Measurements from ENCODE around the gene GAB2. TPM values are rescaled to one million over a fixed set of nuclear protein-coding genes. Genes with fewer than 3 reads are reported as not detected.
"Not testable (repeated sequence)": the region's sequence is repeated elsewhere in the genome, so short reads cannot be mapped to it uniquely, and the experiment has no call there.

The GAB2 gene
- total RNA-seq, 4 donors from 2014 or later = 26.3 to 84.8 (median 26.6) TPM

- Histone ChIP-seq H3K27me3 (no peaks in the 10 kb centered on the region), H3K9me3 (no peaks in the 10 kb centered on the region), H3K36me3 (peaks cover 0 to 48% of the 10 kb centered on the region in 2 donors), H3K4me1 (peaks cover 0 to 39% (median 8%) of the 10 kb centered on the region in 3 donors), H3K4me3 (no peak overlapping the region), H3K27ac (no peak overlapping the region)
- TF ChIP-seq CTCF (IDR thresholded peaks at IDR 0.05) (no peak), POLR2AphosphoS5 (IDR thresholded peaks at IDR 0.05) (no peak), POLR2A (IDR thresholded peaks at IDR 0.05) (no peak), EP300 (IDR thresholded peaks at IDR 0.05) (no peak)
- no peak for ATAC-seq
- 94 to 100% methylated on average over 2 to 7 of the region's 12 CpGs for WGBS, 2 donors (ENCODE audit: low coverage in 1 of 2)
These were observed 190.6 kb downstream of the GAB2 start for GRCh38 chr11:78226684-78227680.

GRCh38 chr11:78224906-78225420, 192.7 kb downstream of the GAB2 start:
- H3K9me3 ChIP-seq = no peaks in the 10 kb centered on the region
- H3K4me1 ChIP-seq = peaks cover 0 to 18% (median 0%) of the 10 kb centered on the region in 3 donors
- no peak overlapping the region for H3K27ac ChIP-seq
- WGBS, 2 donors (ENCODE audit: low coverage in 1 of 2) = 88 to 98% methylated on average over 4 to 5 of the region's 7 CpGs
- no peak overlapping the region for H3K4me3 ChIP-seq
- ATAC-seq = no peak
- no peaks in the 10 kb centered on the region for H3K27me3 ChIP-seq
- H3K36me3 ChIP-seq = peaks cover 0 to 68% of the 10 kb centered on the region in 2 donors
- TF ChIP-seq POLR2A (IDR thresholded peaks at IDR 0.05) (no peak), CTCF (IDR thresholded peaks at IDR 0.05) (no peak), POLR2AphosphoS5 (IDR thresholded peaks at IDR 0.05) (no peak), EP300 (IDR thresholded peaks at IDR 0.05) (no peak)

GRCh38 chr11:78224506-78224905, 193.1 kb downstream of the GAB2 start:
- H3K27me3 ChIP-seq = no peaks in the 10 kb centered on the region
- ATAC-seq = no peak
- no peak overlapping the region for H3K27ac ChIP-seq
- peaks cover 0 to 73% of the 10 kb centered on the region in 2 donors for H3K36me3 ChIP-seq
- H3K4me3 ChIP-seq = no peak overlapping the region
- peaks cover 0 to 14% (median 0%) of the 10 kb centered on the region in 3 donors for H3K4me1 ChIP-seq
- no peaks in the 10 kb centered on the region for H3K9me3 ChIP-seq
- WGBS, 2 donors (ENCODE audit: low coverage in 1 of 2) = 83 to 86% methylated on average over 3 of the region's 4 CpGs
- no peak for TF ChIP-seq POLR2AphosphoS5 (IDR thresholded peaks at IDR 0.05)

- peaks cover 0 to 83% of the 10 kb centered on the region in 2 donors for H3K36me3 ChIP-seq
- ATAC-seq = no peak
These were observed 194.2 kb downstream of the GAB2 start for GRCh38 chr11:78223320-78223954.

GRCh38 chr11:78222726-78223125, 194.9 kb downstream of the GAB2 start:
- not testable (repeated sequence) for H3K9me3 ChIP-seq, ATAC-seq, H3K27ac ChIP-seq, H3K27me3 ChIP-seq, H3K4me3 ChIP-seq, H3K4me1 ChIP-seq
- H3K36me3 ChIP-seq = peaks cover 0 to 90% of the 10 kb centered on the region in 2 donors
- WGBS, 2 donors (ENCODE audit: low coverage in 1 of 2) = 83 to 87% methylated on average over 3 to 9 of the region's 10 CpGs

More at GRCh38 chr11:78223320-78223954, 194.2 kb downstream of the GAB2 start:
- Histone ChIP-seq H3K27me3 (no peaks in the 10 kb centered on the region), H3K4me3 (no peak overlapping the region), H3K9me3 (no peaks in the 10 kb centered on the region), H3K4me1 (peaks cover 0 to 3% (median 0%) of the 10 kb centered on the region in 3 donors), H3K27ac (no peak overlapping the region)
- TF ChIP-seq EP300 (IDR thresholded peaks at IDR 0.05) (no peak), POLR2A (IDR thresholded peaks at IDR 0.05) (no peak), POLR2AphosphoS5 (IDR thresholded peaks at IDR 0.05) (no peak), CTCF (IDR thresholded peaks at IDR 0.05) (no peak)
- 60 to 93% methylated on average over 1 to 4 of the region's 9 CpGs for WGBS, 2 donors (ENCODE audit: low coverage in 1 of 2)
